IMR-90 (cell line): Measurements from ENCODE around the gene BPTF. TPM values are rescaled to one million over a fixed set of nuclear protein-coding genes. Genes with fewer than 3 reads are reported as not detected.

Experiments used
- ATAC-seq: fragments of 200-7000 bp; cut with Tn5 transposase; 2 replicates; pipeline ENCODE4 v1.9.1; 2020; ENCODE audit warnings: low read depth, mild to moderate bottlenecking, moderate library complexity
- BruUV-seq: library from RNA; stranded (reverse); fragments of 400-500 nt; replicated peaks from 2 replicates; lab custom pipeline; 2021; lab: Mats Ljungman, UMichigan
- CTCF ChIA-PET: fragments of 300-600 bp; formaldehyde crosslinking; extraction: SDS; loops from one replicate; lab custom pipeline; 2021; ENCODE audit warnings: antibody characterized with exemption; lab: Yijun Ruan, JAX
- POLR2A ChIA-PET: fragments of 300-600 bp; sonication (Branson Sonifier 250); formaldehyde crosslinking; loops from one replicate; lab custom pipeline; 2022; ENCODE audit warnings: antibody characterized with exemption; ENCODE audit not compliant: unreplicated experiment; lab: Charles Lee
- DNase-seq: peaks from one replicate; pipeline ENCODE4 v3.0.0; 2013
- H2AFZ ChIP-seq: replicated peaks from 2 replicates; pipeline ENCODE3; 2013; ENCODE audit warnings: low read length, mild to moderate bottlenecking; ENCODE audit not compliant: poor library complexity
- H2AK5ac ChIP-seq: 2 replicates; pipeline ENCODE4 v1.6.1; 2013; ENCODE audit warnings: low read depth, low read length, inconsistent platforms
- H2AK9ac ChIP-seq: replicated peaks from 2 replicates; pipeline ENCODE3; 2013; ENCODE audit warnings: mild to moderate bottlenecking, low read depth, low read length, moderate library complexity; ENCODE audit not compliant: poor library complexity
- H2BK120ac ChIP-seq: 2 replicates; pipeline ENCODE4 v1.6.1; 2013; ENCODE audit warnings: low read depth, low read length, inconsistent platforms
- H2BK15ac ChIP-seq: 3 replicates; pipeline ENCODE4 v1.6.1; 2013; ENCODE audit warnings: low read depth, low read length, inconsistent platforms
- H2BK20ac ChIP-seq: 2 replicates; pipeline ENCODE4 v1.6.1; 2013; ENCODE audit warnings: low read depth, mild to moderate bottlenecking, inconsistent platforms, low read length, moderate library complexity
- H2BK5ac ChIP-seq: 2 replicates; pipeline ENCODE4 v1.6.1; 2013; ENCODE audit warnings: mild to moderate bottlenecking, low read depth, low read length, inconsistent platforms; ENCODE audit not compliant: poor library complexity, severe bottlenecking
- H3K14ac ChIP-seq: replicated peaks from 2 replicates; pipeline ENCODE4 v1.6.1; 2013; ENCODE audit warnings: low read depth, low read length, inconsistent platforms
- H3K18ac ChIP-seq: 2 replicates; pipeline ENCODE4 v1.6.1; 2013; ENCODE audit warnings: low read depth, low read length, control low read depth
- H3K23ac ChIP-seq: 2 replicates; pipeline ENCODE4 v1.6.1; 2013; ENCODE audit warnings: low read depth, low read length, inconsistent platforms
- H3K27ac ChIP-seq: 2 replicates; pipeline ENCODE4 v1.5.1; 2013; ENCODE audit warnings: mild to moderate bottlenecking, control low read depth, low read length; ENCODE audit not compliant: insufficient read depth
- H3K27me3 ChIP-seq: 2 replicates; pipeline ENCODE4 v1.6.1; 2013; ENCODE audit warnings: low read length; ENCODE audit not compliant: control insufficient read depth, insufficient read depth
- H3K36me3 ChIP-seq: 2 replicates; pipeline ENCODE4 v1.6.1; 2013; ENCODE audit warnings: low read length, mixed read lengths; ENCODE audit not compliant: control insufficient read depth, insufficient read depth
- H3K4ac ChIP-seq: 2 replicates; pipeline ENCODE4 v1.6.1; 2013; ENCODE audit warnings: low read depth, low read length, inconsistent platforms
- H3K4me1 ChIP-seq: 2 replicates; pipeline ENCODE4 v1.6.1; 2013; ENCODE audit warnings: low read length, mixed read lengths; ENCODE audit not compliant: control insufficient read depth, insufficient read depth
- H3K4me2 ChIP-seq: 2 replicates; pipeline ENCODE4 v1.6.1; 2013; ENCODE audit warnings: low read depth, mild to moderate bottlenecking, control low read depth, low read length, moderate library complexity
- H3K4me3 ChIP-seq: 2 replicates; pipeline ENCODE4 v1.5.1; 2013; ENCODE audit warnings: low read depth, mild to moderate bottlenecking, control low read depth, low read length, moderate library complexity; ENCODE audit not compliant: insufficient read depth
- H3K56ac ChIP-seq: 2 replicates; pipeline ENCODE4 v1.6.1; 2013; ENCODE audit warnings: low read length, inconsistent platforms; ENCODE audit not compliant: insufficient read depth; ENCODE audit errors: extremely low read depth
- H3K79me1 ChIP-seq, 2 experiments: 2 replicates each; pipeline ENCODE4 v1.6.1; 2013; ENCODE audit warnings: low read length in 2 of 2, inconsistent platforms in 1 of 2, low read depth in 1 of 2
- H3K9ac ChIP-seq: 2 replicates; pipeline ENCODE4 v1.6.1; 2013; ENCODE audit warnings: low read depth, low read length, control low read depth
- H3K9me1 ChIP-seq: 2 replicates; pipeline ENCODE4 v1.6.1; 2013; ENCODE audit warnings: low read length, inconsistent platforms; ENCODE audit not compliant: insufficient read depth
- H3K9me3 ChIP-seq: 2 replicates; pipeline ENCODE4 v1.6.1; 2013; ENCODE audit warnings: low read length; ENCODE audit not compliant: control insufficient read depth, insufficient read depth
- H4K20me1 ChIP-seq: 2 replicates; pipeline ENCODE4 v1.6.1; 2013; ENCODE audit warnings: low read length, inconsistent platforms; ENCODE audit not compliant: insufficient read depth
- H4K5ac ChIP-seq: 2 replicates; pipeline ENCODE4 v1.6.1; 2013; ENCODE audit warnings: mild to moderate bottlenecking, low read depth, low read length, control low read depth
- H4K8ac ChIP-seq, 2 experiments: 2 replicates each; pipeline ENCODE4 v1.6.1; 2013; ENCODE audit warnings: low read depth in 2 of 2, low read length in 2 of 2, control low read depth in 1 of 2, inconsistent platforms in 1 of 2
- H4K91ac ChIP-seq: 2 replicates; pipeline ENCODE4 v1.6.1; 2013; ENCODE audit warnings: low read depth, low read length, inconsistent platforms; ENCODE audit not compliant: insufficient read depth
- CEBPB ChIP-seq: IDR thresholded peaks from 2 replicates; pipeline ENCODE4 v1.6.1; 2012; ENCODE audit warnings: low read depth, low read length, improper control_type of control experiment
- CHD1 ChIP-seq: IDR thresholded peaks from 2 replicates; pipeline ENCODE4 v1.6.1; 2012; ENCODE audit warnings: low read depth, low read length, improper control_type of control experiment
- CTCF ChIP-seq: conservative IDR thresholded peaks from 2 replicates; pipeline ENCODE4 v1.5.1; 2012; ENCODE audit warnings: mild to moderate bottlenecking, low read depth, low read length, improper control_type of control experiment
- ELK1 ChIP-seq: fragments of 150-350 bp; IDR thresholded peaks from 2 replicates; pipeline ENCODE4 v1.6.1; 2016; ENCODE audit warnings: low read depth, mild to moderate bottlenecking, low read length, moderate library complexity, borderline replicate concordance
- FOS ChIP-seq: fragments of 150-350 bp; IDR thresholded peaks from 2 replicates; pipeline ENCODE4 v1.6.1; 2016; ENCODE audit warnings: low read depth, low read length
- MAZ ChIP-seq: IDR thresholded peaks from 2 replicates; pipeline ENCODE4 v1.6.1; 2012; ENCODE audit warnings: low read depth, mild to moderate bottlenecking, low read length, improper control_type of control experiment, moderate library complexity, borderline replicate concordance
- MXI1 ChIP-seq: IDR thresholded peaks from 2 replicates; pipeline ENCODE4 v1.6.1; 2012; ENCODE audit warnings: low read depth, mild to moderate bottlenecking, low read length, moderate library complexity, borderline replicate concordance
- POLR2A ChIP-seq: IDR thresholded peaks from 2 replicates; pipeline ENCODE4 v1.6.1; 2012; ENCODE audit warnings: mild to moderate bottlenecking, low read depth, low read length
- RAD21 ChIP-seq: IDR thresholded peaks from 2 replicates; pipeline ENCODE4 v1.6.1; 2012; ENCODE audit warnings: low read length, improper control_type of control experiment
- RCOR1 ChIP-seq: IDR thresholded peaks from 2 replicates; pipeline ENCODE4 v1.6.1; 2012; ENCODE audit warnings: mild to moderate bottlenecking, low read length, improper control_type of control experiment; ENCODE audit not compliant: insufficient replicate concordance
- RFX5 ChIP-seq: IDR thresholded peaks from 2 replicates; pipeline ENCODE4 v1.8.0; 2012; ENCODE audit warnings: low read depth, mild to moderate bottlenecking, low read length, moderate library complexity
- SMC3 ChIP-seq: fragments of 150-350 bp; IDR thresholded peaks from 2 replicates; pipeline ENCODE4 v1.6.1; 2016; ENCODE audit warnings: low read depth, mild to moderate bottlenecking, antibody characterized with exemption, low read length, moderate library complexity
- USF2 ChIP-seq: fragments of 150-350 bp; IDR thresholded peaks from 2 replicates; pipeline ENCODE4 v1.6.1; 2017; ENCODE audit warnings: mild to moderate bottlenecking, antibody characterized with exemption, low read length, low read depth
- WGBS, 2 experiments: methylation state at CpG; one replicate each; pipeline versions ENCODE4 v1.1.5 to v1.1.7; 2013; ENCODE audit warnings: missing lambda C conversion rate in 2 of 2; ENCODE audit not compliant: insufficient read length in 1 of 2; ENCODE audit errors: extremely low coverage in 2 of 2; 5-methylcytosine and 5-hydroxymethylcytosine counted together
- dilution Hi-C: fragments of 300-500 bp; cut with HindIII; formaldehyde crosslinking; loops from one replicate; pipeline ENCODE4 v1.14.3; 2018; ENCODE audit warnings: low sequenced_read_pairs; ENCODE audit not compliant: unreplicated experiment
- in situ Hi-C: fragments of 300-500 bp; cut with MboI; formaldehyde crosslinking; loops from 3 replicates; pipeline ENCODE4 v1.14.3; 2019; ENCODE audit warnings: low sequenced_read_pairs, inconsistent platforms, mixed read lengths
- intact Hi-C: fragments of 100-400 bp; cut with micrococcal nuclease; formaldehyde crosslinking; loops from 2 replicates; pipeline ENCODE4 v1.10.0; 2022
- polyA plus RNA-seq, 3 experiments: library from polyadenylated mRNA; depleted of rRNA; stranded (reverse); fragments of >200 nt; gene quantifications; 2 replicates each; pipeline ENCODE4 v1.2.3, GENCODE V29; 2012; ENCODE audit warnings: low replicate concordance in 1 of 3
- total RNA-seq: library from RNA; depleted of rRNA; stranded (reverse); fragments of >200 nt; gene quantifications from 2 replicates; pipeline ENCODE4 v1.2.3, GENCODE V29; 2012

The BPTF gene
- total and polyA plus RNA-seq, 2 of the 4 experiments (the other 2 are of a cell fraction) = 32.3 to 35.7 TPM

GRCh38 chr17:68019675-68020408 is 194.5 kb downstream of the BPTF start:
- H4K20me1 ChIP-seq = peaks cover 5% of the 10 kb centered on the region; the same call in 1 of the 2 replicates
- peak overlapping the region; percentile 56 for H3K9ac ChIP-seq
- H3K36me3 ChIP-seq = no peaks in the 10 kb centered on the region
- 1% methylated on average over 17 of the region's 51 CpGs; no CpG with 5 or more reads in 1 of the 2 experiments for WGBS, 2 experiments
- no peak overlapping the region for H2BK15ac ChIP-seq
- intact Hi-C loops (loop anchor here (1.0 kb wide), 1 partner anchor 9 kb away; no protein-coding TSS in a partner anchor), dilution Hi-C loops (no loop called here), in situ Hi-C loops (no loop called here)
- peak; percentile 98 for ATAC-seq
- ChIA-PET CTCF (interaction anchor here (1.2 kb wide), 1 partner anchor 10 kb away, joined by 4 read pairs; no protein-coding TSS in a partner anchor), POLR2A (interaction anchor here (0.6 kb wide), 1 partner anchor 201 kb away, joined by 3 read pairs; no protein-coding TSS in a partner anchor)
- peak overlapping the region; percentile 72 for H3K4me2 ChIP-seq
- H3K56ac ChIP-seq = peak overlapping the region; percentile 48; the same call in 1 of the 2 replicates
- peak overlapping the region; percentile 33 for H2AK9ac ChIP-seq
- H3K9me3 ChIP-seq = no peaks in the 10 kb centered on the region
- H2BK5ac ChIP-seq = no peak overlapping the region
- H3K79me1 ChIP-seq = no peaks in the 10 kb centered on the region; a peak in 1 of 4 replicates
- peak overlapping the region; percentile 84; the same call in 1 of the 2 replicates for H3K23ac ChIP-seq
- H3K27ac ChIP-seq = peak overlapping the region; percentile 43; the same call in 1 of the 2 replicates
- peak overlapping the region; percentile 7; the same call in 1 of the 2 replicates for H4K91ac ChIP-seq
- H2BK120ac ChIP-seq = peak overlapping the region; percentile 52; the same call in 1 of the 2 replicates
- H3K14ac ChIP-seq = peak overlapping the region; percentile 61; the same call in 1 of the 2 replicates
- DNase-seq = peak; percentile 94
- H3K4me1 ChIP-seq = no peaks in the 10 kb centered on the region
- H2AK5ac ChIP-seq = no peak overlapping the region
- H3K4ac ChIP-seq = peak overlapping the region; percentile 72
- BruUV-seq = no TSS peak
- H2AFZ ChIP-seq = peak overlapping the region; percentile 96
- H3K9me1 ChIP-seq = no peaks in the 10 kb centered on the region
- H4K8ac ChIP-seq = peak overlapping the region; percentile 3 to 89; a peak in 2 of 4 replicates
- H3K18ac ChIP-seq = no peak overlapping the region
- H3K27me3 ChIP-seq = peaks cover 5% of the 10 kb centered on the region; the same call in 1 of the 2 replicates
- H4K5ac ChIP-seq = no peak overlapping the region
- peak overlapping the region; percentile 48 for H3K4me3 ChIP-seq
- no peak overlapping the region for H2BK20ac ChIP-seq
- TF ChIP-seq MXI1 = 0 out of 2 replicates have a peak, but pooled peaks have one; percentile 25
- no peak for TF ChIP-seq USF2
- no peak for TF ChIP-seq RAD21
- TF ChIP-seq RCOR1 = no peak
- no peak for TF ChIP-seq CHD1
- TF ChIP-seq FOS = peak; percentile 99
- no peak for TF ChIP-seq POLR2A
- no peak for TF ChIP-seq SMC3
- TF ChIP-seq RFX5 = no peak
- TF ChIP-seq MAZ = peak; percentile 87; the same call in 1 of the 2 replicates
- no peak for TF ChIP-seq ELK1
- no peak for TF ChIP-seq CEBPB
- TF ChIP-seq CTCF = peak; percentile 39
